Breast epithelium (tissue), 3 donors: Measurements from ENCODE around the gene SCO1.

Experiments used
- POLR2A ChIP-seq: fragments of 450-650 bp; IDR thresholded peaks from one replicate; pipeline ENCODE4 v1.6.1; 2016; ENCODE audit warnings: antibody characterized with exemption, mild to moderate bottlenecking, moderate library complexity
- POLR2AphosphoS5 ChIP-seq, 3 donors: sonication (generic); formaldehyde crosslinking; IDR thresholded peaks; one replicate each; pipeline ENCODE4 v1.6.1; 2017; ENCODE audit warnings: antibody characterized with exemption in 3 of 3

DNA sequence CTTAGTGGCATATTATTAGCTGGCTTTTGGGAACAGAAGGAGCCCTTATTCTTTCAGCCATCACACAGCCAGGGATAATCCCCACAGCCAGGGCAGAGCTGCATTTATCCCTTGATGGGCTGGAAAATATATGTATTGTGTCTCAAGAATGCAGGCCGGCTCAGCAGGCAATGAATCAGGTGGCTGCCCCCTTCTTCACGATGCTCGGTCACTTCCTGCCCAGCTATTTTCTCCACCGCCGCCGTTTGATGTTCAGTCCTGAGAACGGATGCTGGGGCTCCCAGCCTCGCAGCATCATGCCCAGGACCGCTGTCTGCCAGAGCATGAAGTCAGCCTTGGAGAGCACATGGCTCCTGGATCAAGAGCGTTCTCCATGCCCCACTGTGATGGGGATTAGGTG lies 35.9 kb downstream of the SCO1 start:
- TF ChIP-seq POLR2AphosphoS5 (IDR thresholded peaks at IDR 0.05) (no peak), POLR2A (no peak)
